HL-60 (cell line): Measurements from ENCODE around the gene M1AP.

ENCODE experiments used
- DNase-seq, 2 experiments: peaks; one replicate each; pipeline ENCODE4 v3.0.0-alpha.2; 2010 to 2020; ENCODE audit warnings: low read depth in 1 of 2, low spot score in 1 of 2
- H3K27ac ChIP-seq: fragments of 250-450 bp; sonication (Bioruptor Pico); replicated peaks from 2 replicates; pipeline ENCODE4 v1.5.1; 2020; ENCODE audit warnings: mild to moderate bottlenecking, moderate library complexity
- H3K27me3 ChIP-seq: fragments of 250-450 bp; sonication (Bioruptor Pico); 2 replicates; pipeline ENCODE4 v1.5.1; 2021; ENCODE audit warnings: mild to moderate bottlenecking, moderate library complexity; ENCODE audit not compliant: insufficient read depth, poor library complexity, severe bottlenecking
- H3K4me3 ChIP-seq: replicated peaks from 2 replicates; pipeline ENCODE4 v1.5.1; 2011; ENCODE audit warnings: mild to moderate bottlenecking, control low read depth, low read length; ENCODE audit not compliant: insufficient read depth
- GABPA ChIP-seq: IDR thresholded peaks from 2 replicates; pipeline ENCODE4 v1.6.1; 2012; ENCODE audit warnings: low read depth
- POLR2AphosphoS5 ChIP-seq: IDR thresholded peaks from 2 replicates; pipeline ENCODE4 v1.6.1; 2012; ENCODE audit warnings: low read depth
- SPI1 ChIP-seq: IDR thresholded peaks from 2 replicates; pipeline ENCODE4 v1.6.1; 2012; ENCODE audit warnings: low read depth, mild to moderate bottlenecking, borderline replicate concordance
- TF ChIP-seq, protein P1 (sequence below): IDR thresholded peaks from one replicate; pipeline ENCODE4 v1.5.1; 2011; ENCODE audit warnings: low read length, control low read depth, inconsistent platforms; ENCODE audit not compliant: insufficient read depth
- TF ChIP-seq, protein P2 (sequence below): IDR thresholded peaks from 2 replicates; pipeline ENCODE4 v1.6.1; 2012; ENCODE audit warnings: low read depth; ENCODE audit not compliant: insufficient replicate concordance

M1AP gene

DNA sequence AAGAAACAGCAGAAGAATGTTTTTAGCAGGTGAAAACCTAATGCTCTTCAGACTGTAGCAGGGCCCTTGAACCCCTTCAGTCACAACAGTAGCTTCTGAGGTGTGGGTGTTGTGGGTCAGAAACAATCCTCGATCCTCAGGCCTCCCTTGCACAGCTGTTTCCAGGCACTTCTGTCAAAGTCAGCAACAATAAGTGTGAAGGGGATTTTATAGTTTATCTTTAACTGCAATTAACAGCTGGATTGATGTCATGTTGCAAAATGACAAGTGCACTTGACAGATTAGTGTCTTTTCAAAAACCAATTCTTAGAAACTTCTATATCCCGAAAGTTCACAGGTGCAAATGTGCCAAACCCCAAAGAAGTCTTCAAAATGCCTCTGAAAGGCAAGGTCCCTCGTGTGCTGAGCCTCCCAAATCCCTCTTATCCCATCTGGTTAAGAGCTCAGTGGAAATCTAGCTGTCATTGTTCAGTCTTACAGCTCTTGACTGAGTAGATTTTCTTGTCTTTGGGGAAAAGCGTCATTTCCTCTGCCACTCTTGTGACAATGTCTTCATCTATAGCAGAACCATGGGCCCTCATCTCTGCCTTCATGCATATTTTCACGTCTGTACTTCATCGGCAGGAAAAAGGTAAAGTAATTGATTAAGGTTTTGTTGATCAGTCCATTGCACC, 29.6 kb downstream of the M1AP start:
- TF ChIP-seq, protein P1, sequence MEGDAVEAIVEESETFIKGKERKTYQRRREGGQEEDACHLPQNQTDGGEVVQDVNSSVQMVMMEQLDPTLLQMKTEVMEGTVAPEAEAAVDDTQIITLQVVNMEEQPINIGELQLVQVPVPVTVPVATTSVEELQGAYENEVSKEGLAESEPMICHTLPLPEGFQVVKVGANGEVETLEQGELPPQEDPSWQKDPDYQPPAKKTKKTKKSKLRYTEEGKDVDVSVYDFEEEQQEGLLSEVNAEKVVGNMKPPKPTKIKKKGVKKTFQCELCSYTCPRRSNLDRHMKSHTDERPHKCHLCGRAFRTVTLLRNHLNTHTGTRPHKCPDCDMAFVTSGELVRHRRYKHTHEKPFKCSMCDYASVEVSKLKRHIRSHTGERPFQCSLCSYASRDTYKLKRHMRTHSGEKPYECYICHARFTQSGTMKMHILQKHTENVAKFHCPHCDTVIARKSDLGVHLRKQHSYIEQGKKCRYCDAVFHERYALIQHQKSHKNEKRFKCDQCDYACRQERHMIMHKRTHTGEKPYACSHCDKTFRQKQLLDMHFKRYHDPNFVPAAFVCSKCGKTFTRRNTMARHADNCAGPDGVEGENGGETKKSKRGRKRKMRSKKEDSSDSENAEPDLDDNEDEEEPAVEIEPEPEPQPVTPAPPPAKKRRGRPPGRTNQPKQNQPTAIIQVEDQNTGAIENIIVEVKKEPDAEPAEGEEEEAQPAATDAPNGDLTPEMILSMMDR: no peak
- TF ChIP-seq POLR2AphosphoS5 (no peak), GABPA (no peak), SPI1 (no peak)
- TF ChIP-seq, protein P2, sequence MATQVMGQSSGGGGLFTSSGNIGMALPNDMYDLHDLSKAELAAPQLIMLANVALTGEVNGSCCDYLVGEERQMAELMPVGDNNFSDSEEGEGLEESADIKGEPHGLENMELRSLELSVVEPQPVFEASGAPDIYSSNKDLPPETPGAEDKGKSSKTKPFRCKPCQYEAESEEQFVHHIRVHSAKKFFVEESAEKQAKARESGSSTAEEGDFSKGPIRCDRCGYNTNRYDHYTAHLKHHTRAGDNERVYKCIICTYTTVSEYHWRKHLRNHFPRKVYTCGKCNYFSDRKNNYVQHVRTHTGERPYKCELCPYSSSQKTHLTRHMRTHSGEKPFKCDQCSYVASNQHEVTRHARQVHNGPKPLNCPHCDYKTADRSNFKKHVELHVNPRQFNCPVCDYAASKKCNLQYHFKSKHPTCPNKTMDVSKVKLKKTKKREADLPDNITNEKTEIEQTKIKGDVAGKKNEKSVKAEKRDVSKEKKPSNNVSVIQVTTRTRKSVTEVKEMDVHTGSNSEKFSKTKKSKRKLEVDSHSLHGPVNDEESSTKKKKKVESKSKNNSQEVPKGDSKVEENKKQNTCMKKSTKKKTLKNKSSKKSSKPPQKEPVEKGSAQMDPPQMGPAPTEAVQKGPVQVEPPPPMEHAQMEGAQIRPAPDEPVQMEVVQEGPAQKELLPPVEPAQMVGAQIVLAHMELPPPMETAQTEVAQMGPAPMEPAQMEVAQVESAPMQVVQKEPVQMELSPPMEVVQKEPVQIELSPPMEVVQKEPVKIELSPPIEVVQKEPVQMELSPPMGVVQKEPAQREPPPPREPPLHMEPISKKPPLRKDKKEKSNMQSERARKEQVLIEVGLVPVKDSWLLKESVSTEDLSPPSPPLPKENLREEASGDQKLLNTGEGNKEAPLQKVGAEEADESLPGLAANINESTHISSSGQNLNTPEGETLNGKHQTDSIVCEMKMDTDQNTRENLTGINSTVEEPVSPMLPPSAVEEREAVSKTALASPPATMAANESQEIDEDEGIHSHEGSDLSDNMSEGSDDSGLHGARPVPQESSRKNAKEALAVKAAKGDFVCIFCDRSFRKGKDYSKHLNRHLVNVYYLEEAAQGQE: no peak
- no peak overlapping the region for H3K4me3 ChIP-seq
- no peak overlapping the region for H3K27ac ChIP-seq
- no peak for DNase-seq
- peaks cover 12% of the 10 kb centered on the region for H3K27me3 ChIP-seq

GRCh38 chr2:74617122-74617521, 31.0 kb downstream of the M1AP start:
- Histone ChIP-seq H3K4me3 (no peak overlapping the region), H3K27ac (no peak overlapping the region), H3K27me3 (peaks cover 13% of the 10 kb centered on the region)
- TF ChIP-seq POLR2AphosphoS5: no peak
- TF ChIP-seq, protein P2: no peak
- TF ChIP-seq, protein P1: no peak
- TF ChIP-seq SPI1: no peak
- no peak for TF ChIP-seq GABPA
- no peak for DNase-seq

GRCh38 chr2:74606927-74607326, 41.2 kb downstream of the M1AP start:
- no peak for DNase-seq
- Histone ChIP-seq H3K27ac (no peak overlapping the region), H3K4me3 (no peak overlapping the region), H3K27me3 (no peaks in the 10 kb centered on the region)
- TF ChIP-seq GABPA (no peak), POLR2AphosphoS5 (no peak), SPI1 (no peak)
- TF ChIP-seq, protein P1: no peak
- TF ChIP-seq, protein P2: no peak
